Endodermal cell (in vitro differentiated cells): ENCODE data around the gene PLEKHA5. TPM values are rescaled to one million over a fixed set of nuclear protein-coding genes. Genes with fewer than 3 reads are reported as not detected.

Experiments used
- DNase-seq: peaks from one replicate; pipeline ENCODE4 v3.0.0-alpha.2; 2017
- H3K27ac ChIP-seq: 2 replicates; pipeline ENCODE4 v1.5.1; 2013; ENCODE audit warnings: mild to moderate bottlenecking, low read depth, low read length, moderate library complexity
- H3K27me3 ChIP-seq: 2 replicates; pipeline ENCODE4 v1.6.1; 2013; ENCODE audit warnings: mild to moderate bottlenecking, low read length, moderate library complexity; ENCODE audit not compliant: insufficient read depth, control insufficient read depth, poor library complexity, severe bottlenecking
- H3K36me3 ChIP-seq: 2 replicates; pipeline ENCODE4 v1.7.0; 2013; ENCODE audit warnings: mild to moderate bottlenecking, low read length, moderate library complexity; ENCODE audit not compliant: control insufficient read depth, insufficient read depth
- H3K4me1 ChIP-seq: one replicate; pipeline ENCODE4 v1.7.0; 2013; ENCODE audit warnings: low read length; ENCODE audit not compliant: control insufficient read depth, insufficient read depth
- H3K4me3 ChIP-seq: 2 replicates; pipeline ENCODE4 v1.5.1; 2013; ENCODE audit warnings: mild to moderate bottlenecking, low read length, moderate library complexity
- H3K9ac ChIP-seq: 2 replicates; pipeline ENCODE4 v1.6.1; 2013; ENCODE audit warnings: mild to moderate bottlenecking, low read length, moderate library complexity; ENCODE audit not compliant: poor library complexity, severe bottlenecking; ENCODE audit errors: extremely low read depth
- H3K9me3 ChIP-seq: 2 replicates; pipeline ENCODE4 v1.6.1; 2013; ENCODE audit warnings: mild to moderate bottlenecking, low read length, moderate library complexity; ENCODE audit not compliant: control insufficient read depth
- H3K27ac Mint-ChIP-seq: 2 replicates; pipeline ENCODE4 v1.8.0; 2020; ENCODE audit warnings: mixed read lengths
- H3K27me3 Mint-ChIP-seq: 2 replicates; pipeline ENCODE4 v1.8.0; 2021; ENCODE audit warnings: mild to moderate bottlenecking, mixed read lengths; ENCODE audit not compliant: insufficient read depth
- H3K36me3 Mint-ChIP-seq: 2 replicates; pipeline ENCODE4 v1.8.0; 2020; ENCODE audit warnings: low read depth, mixed read lengths
- H3K4me1 Mint-ChIP-seq: 2 replicates; pipeline ENCODE4 v1.8.0; 2020; ENCODE audit warnings: mixed read lengths
- H3K4me3 Mint-ChIP-seq: 2 replicates; pipeline ENCODE4 v1.8.0; 2020; ENCODE audit warnings: mild to moderate bottlenecking, moderate library complexity, mixed read lengths
- H3K9me3 Mint-ChIP-seq: 2 replicates; pipeline ENCODE4 v1.8.0; 2020; ENCODE audit warnings: mild to moderate bottlenecking, mixed read lengths
- CTCF ChIP-seq: fragments of 200-600 bp; sonication (generic); conservative IDR thresholded peaks from 2 replicates; pipeline ENCODE4 v1.5.0; 2021; ENCODE audit warnings: antibody characterized with exemption, mild to moderate bottlenecking
- WGBS, 2 experiments: methylation state at CpG; one replicate each; pipeline versions ENCODE4 v1.1.5 to v1.1.7; 2013; ENCODE audit warnings: missing lambda C conversion rate in 2 of 2, mixed read lengths in 1 of 2; ENCODE audit not compliant: insufficient coverage in 1 of 2, insufficient read length in 1 of 2; 5-methylcytosine and 5-hydroxymethylcytosine counted together
- total RNA-seq, 2 donors: library from RNA; stranded (reverse); fragmentation: NEBNext Ultra II Directional in 1 of 2; extraction: Animal tissue kit (Norgen Biotek cat#: 25700) in 1 of 2; gene quantifications; 2 replicates in 1 of 2; 3 replicates in 1 of 2; pipeline ENCODE4 v1.2.1, GENCODE V29; 2021

PLEKHA5 gene
- total RNA-seq, 2 donors from 2014 or later, result 48.5 to 139 TPM

DNA sequence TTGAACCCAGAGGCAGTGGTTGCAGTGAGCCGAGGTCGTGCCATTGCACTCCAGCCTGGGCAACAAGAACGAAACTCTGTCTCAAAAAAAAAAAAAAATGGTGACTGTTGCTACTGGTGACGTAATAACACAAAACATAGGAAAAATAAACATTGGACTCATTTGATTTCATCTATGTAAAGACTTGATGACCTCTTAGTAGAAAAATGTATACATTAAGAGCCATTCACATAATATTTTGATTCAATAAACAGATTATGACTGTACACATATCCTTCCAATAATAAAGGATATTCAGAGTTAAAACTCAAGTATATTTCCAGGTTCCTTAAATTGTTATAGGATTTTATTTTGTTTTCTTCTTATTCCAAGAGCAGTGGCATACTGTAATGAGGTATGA is 244.1 kb downstream of the PLEKHA5 start:
- H3K36me3 Mint-ChIP-seq, result peaks cover 95% of the 10 kb centered on the region
- DNase-seq, result no peak

GRCh38 chr12:19375888-19376287 is 246.4 kb downstream of the PLEKHA5 start:
- H3K27me3 ChIP-seq, result no peaks in the 10 kb centered on the region
- no peak overlapping the region for H3K9ac ChIP-seq
- no peak for TF ChIP-seq CTCF
- Mint-ChIP-seq H3K4me3 (no peak overlapping the region), H3K27ac (no peak overlapping the region), H3K4me1 (no peaks in the 10 kb centered on the region), H3K27me3 (no peaks in the 10 kb centered on the region), H3K36me3 (peaks cover 92% of the 10 kb centered on the region), H3K9me3 (peaks cover 1% of the 10 kb centered on the region)
- DNase-seq, result no peak
- H3K27ac ChIP-seq, result no peak overlapping the region
- H3K9me3 ChIP-seq, result no peaks in the 10 kb centered on the region
- no peak overlapping the region for H3K4me3 ChIP-seq
- peaks cover 51% of the 10 kb centered on the region for H3K36me3 ChIP-seq
- WGBS, 2 experiments, result 100% methylated on average over 1 of the region's 2 CpGs; no CpG with 5 or more reads in 1 of the 2 experiments
- no peaks in the 10 kb centered on the region for H3K4me1 ChIP-seq

More for the DNA sequence above, 244.1 kb downstream of the PLEKHA5 start:
- no peak overlapping the region for H3K9ac ChIP-seq
- no peak overlapping the region for H3K4me3 ChIP-seq
- TF ChIP-seq CTCF, result no peak
- no peaks in the 10 kb centered on the region for H3K27me3 ChIP-seq
- no peaks in the 10 kb centered on the region for H3K4me1 ChIP-seq
- Mint-ChIP-seq H3K4me1 (no peaks in the 10 kb centered on the region), H3K27me3 (no peaks in the 10 kb centered on the region), H3K9me3 (peaks cover 4% of the 10 kb centered on the region), H3K27ac (no peak overlapping the region), H3K4me3 (no peak overlapping the region)
- 96 to 100% methylated on average over 2 to 4 of the region's 4 CpGs for WGBS, 2 experiments
- H3K9me3 ChIP-seq, result no peaks in the 10 kb centered on the region
- peaks cover 65% of the 10 kb centered on the region for H3K36me3 ChIP-seq
- no peak overlapping the region for H3K27ac ChIP-seq

GRCh38 chr12:19376691-19377090 is 247.2 kb downstream of the PLEKHA5 start:
- Mint-ChIP-seq H3K4me3 (no peak overlapping the region), H3K36me3 (peaks cover 89% of the 10 kb centered on the region), H3K27ac (no peak overlapping the region), H3K27me3 (no peaks in the 10 kb centered on the region), H3K4me1 (peaks cover 4% of the 10 kb centered on the region), H3K9me3 (no peaks in the 10 kb centered on the region)
- Histone ChIP-seq H3K27me3 (no peaks in the 10 kb centered on the region), H3K4me3 (no peak overlapping the region), H3K9ac (no peak overlapping the region), H3K4me1 (no peaks in the 10 kb centered on the region), H3K27ac (no peak overlapping the region), H3K9me3 (no peaks in the 10 kb centered on the region), H3K36me3 (peaks cover 43% of the 10 kb centered on the region)
- no peak for TF ChIP-seq CTCF
- 93 to 95% methylated on average over 3 to 5 of the region's 5 CpGs for WGBS, 2 experiments
- no peak for DNase-seq
